ENCODE results near the gene IPP.

Gene IPP

GRCh38 chr1:45666836-45667235 is 83.6 kb downstream of the IPP start:
- in situ Hi-C loops (cut with MboI; ENCODE audit: low sequenced_read_pairs, unreplicated experiment): no loop called here
- DNase-seq (ENCODE audit: low spot score): no peak

GRCh38 chr1:45660336-45660735 is 90.1 kb downstream of the IPP start:
- no peak for DNase-seq (ENCODE audit: low spot score)
- in situ Hi-C loops (cut with MboI; ENCODE audit: low sequenced_read_pairs, unreplicated experiment): no loop called here
- no peak for TF ChIP-seq CTCF (IDR thresholded peaks at IDR 0.05; ENCODE audit: borderline replicate concordance, control extremely low read depth, extremely low read depth, insufficient read depth, missing control alignments)

More at GRCh38 chr1:45666836-45667235, 83.6 kb downstream of the IPP start:
- no peak for TF ChIP-seq CTCF (IDR thresholded peaks at IDR 0.05; ENCODE audit: borderline replicate concordance, control extremely low read depth, extremely low read depth, insufficient read depth, missing control alignments)

- in situ Hi-C loops (cut with MboI; ENCODE audit: low sequenced_read_pairs, unreplicated experiment): no loop called here
- no peak for TF ChIP-seq CTCF (IDR thresholded peaks at IDR 0.05; ENCODE audit: borderline replicate concordance, control extremely low read depth, extremely low read depth, insufficient read depth, missing control alignments)
Observed at GRCh38 chr1:45659222-45659621, 91.2 kb downstream of the IPP start.

GRCh38 chr1:45658171-45658570 is 92.3 kb downstream of the IPP start:
- DNase-seq (ENCODE audit: low spot score): no peak
- in situ Hi-C loops (cut with MboI; ENCODE audit: low sequenced_read_pairs, unreplicated experiment): no loop called here
- TF ChIP-seq CTCF (IDR thresholded peaks at IDR 0.05; ENCODE audit: borderline replicate concordance, control extremely low read depth, extremely low read depth, insufficient read depth, missing control alignments): no peak

More at GRCh38 chr1:45659222-45659621, 91.2 kb downstream of the IPP start:
- DNase-seq (ENCODE audit: low spot score): no peak

- TF ChIP-seq CTCF (IDR thresholded peaks at IDR 0.05; ENCODE audit: borderline replicate concordance, control extremely low read depth, extremely low read depth, insufficient read depth, missing control alignments): no peak
- in situ Hi-C loops (cut with MboI; ENCODE audit: low sequenced_read_pairs, unreplicated experiment): no loop called here
- no peak for DNase-seq (ENCODE audit: low spot score)
Observed at GRCh38 chr1:45656573-45657226, 93.8 kb downstream of the IPP start.

- no peak for TF ChIP-seq CTCF (IDR thresholded peaks at IDR 0.05; ENCODE audit: borderline replicate concordance, control extremely low read depth, extremely low read depth, insufficient read depth, missing control alignments)
- DNase-seq (ENCODE audit: low spot score): no peak
- in situ Hi-C loops (cut with MboI; ENCODE audit: low sequenced_read_pairs, unreplicated experiment): no loop called here
Observed at GRCh38 chr1:45654540-45655280, 95.7 kb downstream of the IPP start.
